GM12874 (cell line): Measurements from ENCODE around the gene C1QA.

ENCODE experiments used
- TF ChIP-seq, protein P1 (sequence below): IDR thresholded peaks from 2 replicates; pipeline ENCODE4 v1.5.1; 2011; ENCODE audit warnings: low read depth, mild to moderate bottlenecking, control low read depth, low read length, moderate library complexity; ENCODE audit not compliant: insufficient read depth

The C1QA gene

DNA sequence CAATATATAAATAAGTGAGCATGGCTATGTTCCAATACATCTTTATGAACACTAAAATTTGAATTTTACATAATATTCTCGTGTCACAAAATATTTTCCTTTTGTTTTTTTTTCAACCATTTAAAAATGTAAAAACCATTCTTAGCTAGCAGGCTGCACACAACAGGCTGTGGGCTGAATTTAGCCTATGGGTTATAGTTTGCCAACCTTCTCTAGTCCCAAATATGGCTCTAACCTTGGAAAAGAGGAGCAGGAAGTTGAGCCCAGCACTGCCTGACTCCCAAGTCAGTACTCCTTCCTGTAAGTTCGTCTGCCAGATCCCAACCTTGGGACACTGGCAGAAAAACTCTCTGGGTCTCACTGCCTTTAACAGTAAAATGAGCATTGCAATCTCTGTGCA is 30.0 kb downstream of the C1QA start:
- TF ChIP-seq, protein P1, sequence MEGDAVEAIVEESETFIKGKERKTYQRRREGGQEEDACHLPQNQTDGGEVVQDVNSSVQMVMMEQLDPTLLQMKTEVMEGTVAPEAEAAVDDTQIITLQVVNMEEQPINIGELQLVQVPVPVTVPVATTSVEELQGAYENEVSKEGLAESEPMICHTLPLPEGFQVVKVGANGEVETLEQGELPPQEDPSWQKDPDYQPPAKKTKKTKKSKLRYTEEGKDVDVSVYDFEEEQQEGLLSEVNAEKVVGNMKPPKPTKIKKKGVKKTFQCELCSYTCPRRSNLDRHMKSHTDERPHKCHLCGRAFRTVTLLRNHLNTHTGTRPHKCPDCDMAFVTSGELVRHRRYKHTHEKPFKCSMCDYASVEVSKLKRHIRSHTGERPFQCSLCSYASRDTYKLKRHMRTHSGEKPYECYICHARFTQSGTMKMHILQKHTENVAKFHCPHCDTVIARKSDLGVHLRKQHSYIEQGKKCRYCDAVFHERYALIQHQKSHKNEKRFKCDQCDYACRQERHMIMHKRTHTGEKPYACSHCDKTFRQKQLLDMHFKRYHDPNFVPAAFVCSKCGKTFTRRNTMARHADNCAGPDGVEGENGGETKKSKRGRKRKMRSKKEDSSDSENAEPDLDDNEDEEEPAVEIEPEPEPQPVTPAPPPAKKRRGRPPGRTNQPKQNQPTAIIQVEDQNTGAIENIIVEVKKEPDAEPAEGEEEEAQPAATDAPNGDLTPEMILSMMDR = no peak

DNA sequence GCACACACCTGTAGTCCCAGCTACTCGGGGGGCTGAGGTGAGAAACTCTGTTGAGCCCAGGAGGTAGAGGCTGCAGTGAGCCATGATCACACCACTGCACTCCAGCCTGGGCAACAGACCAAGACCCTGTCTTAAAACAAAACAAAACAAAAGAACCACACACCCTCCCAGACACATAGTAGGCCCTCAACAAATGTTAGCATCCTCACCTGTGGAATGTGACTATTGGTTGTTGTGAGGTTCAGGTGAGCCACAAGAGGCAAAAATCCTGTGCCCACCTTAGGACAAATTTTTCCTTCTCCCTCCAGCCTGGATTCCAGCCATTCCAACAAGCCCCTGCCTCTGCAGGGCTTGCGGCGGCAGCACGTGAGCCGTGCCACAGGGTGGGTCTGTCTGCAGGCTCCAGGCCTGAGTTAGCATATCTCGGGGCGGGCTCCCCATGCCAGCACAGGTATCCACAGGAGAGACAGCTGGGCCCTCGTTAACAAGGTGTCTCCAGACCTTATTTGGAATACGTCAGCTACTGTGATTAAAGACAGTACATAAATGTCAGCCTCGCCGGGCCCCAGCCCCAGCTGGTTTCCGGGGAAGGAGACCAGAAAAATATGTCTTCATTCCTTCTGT is 34.0 kb downstream of the C1QA start:
- TF ChIP-seq, protein P1 = no peak

DNA sequence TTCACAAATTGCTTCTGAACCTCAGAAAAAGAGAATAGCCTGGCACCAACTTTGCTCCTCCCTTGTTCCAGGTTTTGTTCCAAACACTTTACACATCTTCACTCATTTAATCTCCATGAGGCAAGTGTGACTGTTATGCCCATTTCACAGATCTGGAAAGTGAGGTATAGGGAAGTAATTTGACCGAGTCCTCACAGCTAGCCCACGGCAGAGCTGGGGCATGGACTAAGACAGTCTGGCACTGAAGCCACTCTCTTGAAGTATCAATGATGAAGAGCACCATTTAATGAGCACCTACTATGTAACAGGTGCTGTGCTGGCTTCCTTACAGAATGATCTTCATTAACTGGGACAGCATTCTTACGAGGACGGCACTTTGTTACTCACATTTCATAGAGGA is 35.6 kb downstream of the C1QA start:
- TF ChIP-seq, protein P1 = no peak

DNA sequence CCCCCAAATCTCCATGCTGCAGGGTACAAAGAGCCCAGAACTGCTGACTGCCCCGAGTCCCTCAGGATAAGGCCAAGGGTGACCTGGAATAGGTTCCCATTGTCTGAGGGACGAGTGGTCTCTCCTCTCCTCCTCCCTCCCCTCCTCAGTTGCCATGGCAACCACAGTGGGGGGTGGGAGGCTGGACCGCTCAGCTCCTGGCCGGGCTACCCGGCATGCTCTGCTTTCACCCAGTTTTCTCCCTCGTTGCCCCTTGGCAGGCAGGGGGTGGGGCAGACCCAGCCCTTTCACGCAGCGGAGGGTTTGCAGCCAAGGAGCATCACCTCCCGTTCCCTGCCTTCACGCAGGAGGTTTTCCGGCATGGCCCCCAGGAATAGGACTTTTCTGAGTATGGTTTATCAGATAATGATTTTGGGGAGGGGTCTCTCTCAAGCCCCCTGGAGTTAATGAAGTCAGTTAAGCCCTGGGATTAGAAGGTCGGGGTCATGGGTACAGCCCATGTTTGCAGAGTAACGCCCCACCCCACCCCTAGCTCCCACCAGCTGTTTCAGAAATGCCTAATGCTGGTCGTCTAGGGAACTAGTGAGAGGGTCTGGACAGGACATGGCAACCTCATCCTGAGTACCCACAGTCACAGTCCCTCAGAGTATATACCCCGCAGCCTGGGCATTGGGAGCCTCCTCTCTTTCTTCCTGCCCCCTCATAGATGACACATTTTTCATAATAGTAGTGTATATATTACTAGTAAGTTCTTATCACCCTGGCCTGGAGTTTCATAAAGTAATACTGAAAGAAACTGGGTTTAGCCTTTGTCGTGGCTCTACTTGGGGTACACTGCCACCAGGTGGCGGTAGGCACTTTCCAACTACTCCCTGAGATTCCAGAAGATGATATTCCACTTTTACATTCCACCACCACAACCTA is 37.3 kb downstream of the C1QA start:
- TF ChIP-seq, protein P1 = peak; percentile 62

DNA sequence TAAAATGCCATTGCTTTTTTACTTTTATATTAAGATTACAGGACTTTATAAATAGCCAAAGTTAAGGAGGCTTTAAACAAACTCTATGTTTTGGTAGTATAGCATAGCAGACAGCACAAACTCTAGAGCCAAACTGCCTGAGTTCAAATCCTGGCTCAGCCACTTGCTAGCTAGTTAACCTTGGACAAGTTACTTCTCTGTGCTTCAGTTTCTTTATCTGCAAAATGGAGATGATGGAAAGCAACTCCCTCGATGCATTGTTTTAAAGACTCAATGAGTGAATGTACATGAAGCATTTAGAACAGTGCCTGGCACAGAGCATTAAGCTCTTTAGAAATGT is 38.0 kb downstream of the C1QA start:
- TF ChIP-seq, protein P1 = no peak

DNA sequence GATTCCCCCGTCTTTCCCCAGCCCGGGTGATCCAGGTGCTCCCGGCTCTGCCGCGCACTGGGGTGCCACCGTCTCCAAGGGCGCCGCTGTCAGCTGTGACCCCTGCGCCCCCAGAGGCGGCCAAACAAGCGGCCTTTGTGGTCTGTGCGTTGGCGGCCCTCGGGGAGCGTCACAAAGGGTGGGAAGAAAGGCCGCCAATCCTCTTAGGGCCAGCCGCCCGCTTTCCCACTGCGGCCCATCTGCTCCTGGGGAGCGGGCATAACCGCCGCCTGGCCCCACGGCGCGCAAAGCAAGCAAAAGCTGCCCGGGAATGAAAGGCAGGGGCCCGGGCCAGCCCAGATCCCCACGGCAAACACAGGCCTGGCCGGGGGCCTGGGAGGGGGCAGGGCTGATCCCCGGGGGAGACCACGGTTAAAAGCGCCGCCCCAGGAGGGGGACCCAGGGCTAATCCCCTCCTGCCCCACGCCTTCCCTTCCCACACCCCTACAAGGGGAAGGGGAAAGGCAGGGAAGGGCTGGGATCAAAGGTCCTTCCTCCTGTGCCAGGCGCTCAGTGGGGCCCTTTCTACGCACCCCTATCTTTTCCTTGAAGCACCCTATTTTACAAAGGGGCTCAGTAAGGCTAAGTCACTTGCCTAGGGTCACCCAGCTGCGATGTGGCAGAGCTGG is 40.6 kb downstream of the C1QA start:
- TF ChIP-seq, protein P1 = no peak
